HEK293 (cell line): ENCODE measurements around the gene NXPE1.

Source experiments
- CTCF ChIA-PET: fragments of 350-600 bp; formaldehyde crosslinking; extraction: SDS; loops from one replicate; lab custom pipeline; 2021; ENCODE audit warnings: antibody characterized with exemption; lab: Yijun Ruan, JAX
- POLR2A ChIA-PET: fragments of 300-600 bp; formaldehyde crosslinking; extraction: SDS; loops from one replicate; lab custom pipeline; 2020; ENCODE audit warnings: antibody characterized with exemption, inconsistent platforms; lab: Yijun Ruan, JAX
- H3K27ac ChIP-seq: fragments of 200-500 bp; sonication (Bioruptor generic); 2 replicates; pipeline ENCODE4 v1.5.1; 2014; ENCODE audit warnings: low read depth, low read length, control low read depth, inconsistent platforms; ENCODE audit errors: extremely low read depth
- H3K36me3 ChIP-seq, 2 experiments: fragments of 200-500 bp in 1 of 2; sonication (Bioruptor generic) in 1 of 2; 1 replicate in 1 of 2; 2 replicates in 1 of 2; pipeline ENCODE4 v1.5.1; 2014 to 2017; ENCODE audit warnings: inconsistent platforms in 2 of 2, low read length in 2 of 2; ENCODE audit not compliant: control insufficient read depth in 2 of 2, insufficient read depth in 1 of 2
- H3K4me1 ChIP-seq: fragments of 200-500 bp; sonication (Bioruptor generic); 2 replicates; pipeline ENCODE4 v1.5.1; 2014; ENCODE audit warnings: mild to moderate bottlenecking, low read length, inconsistent platforms; ENCODE audit not compliant: control insufficient read depth, insufficient read depth
- H3K4me3 ChIP-seq: 2 replicates; pipeline ENCODE4 v1.5.1; 2011; ENCODE audit warnings: low read depth, mild to moderate bottlenecking, control low read depth, low read length, moderate library complexity
- H3K9me3 ChIP-seq: fragments of 200-500 bp; sonication (Bioruptor generic); 2 replicates; pipeline ENCODE4 v1.5.1; 2014; ENCODE audit warnings: low read depth, low read length, inconsistent platforms; ENCODE audit not compliant: control insufficient read depth, insufficient read depth
- KLF1 ChIP-seq: fragments of 450-650 bp; formaldehyde crosslinking; IDR thresholded peaks from 2 replicates; pipeline ENCODE4 v1.5.1; 2016; ENCODE audit warnings: missing biosample characterization, missing genetic modification characterization
- KLF10 ChIP-seq: fragments of 450-650 bp; IDR thresholded peaks from 2 replicates; pipeline ENCODE4 v1.5.1; 2018; ENCODE audit warnings: missing biosample characterization, mild to moderate bottlenecking, missing genetic modification characterization
- SETDB1 ChIP-seq: IDR thresholded peaks from one replicate; pipeline ENCODE4 v1.6.1; 2017; ENCODE audit warnings: mild to moderate bottlenecking, low read length, moderate library complexity, mixed read lengths; ENCODE audit not compliant: insufficient read length
- TRIM28 ChIP-seq: IDR thresholded peaks from 2 replicates; pipeline ENCODE4 v1.6.1; 2011; ENCODE audit warnings: low read length, control low read depth, borderline replicate concordance
- ZBTB11 ChIP-seq: fragments of 450-650 bp; formaldehyde crosslinking; conservative IDR thresholded peaks from 2 replicates; pipeline ENCODE4 v1.5.1; 2016; ENCODE audit warnings: low read depth, missing biosample characterization, missing genetic modification characterization
- ZBTB21 ChIP-seq: fragments of 450-650 bp; formaldehyde crosslinking; IDR thresholded peaks from 2 replicates; pipeline ENCODE4 v1.5.1; 2017; ENCODE audit warnings: missing biosample characterization, missing genetic modification characterization
- ZNF121 ChIP-seq: fragments of 450-650 bp; formaldehyde crosslinking; IDR thresholded peaks from 2 replicates; pipeline ENCODE4 v1.5.1; 2016; ENCODE audit warnings: missing biosample characterization, missing genetic modification characterization
- ZNF184 ChIP-seq: fragments of 450-650 bp; IDR thresholded peaks from 2 replicates; pipeline ENCODE4 v1.5.1; 2018; ENCODE audit warnings: missing biosample characterization, mild to moderate bottlenecking, missing genetic modification characterization
- ZNF211 ChIP-seq: fragments of 450-650 bp; formaldehyde crosslinking; IDR thresholded peaks from 2 replicates; pipeline ENCODE4 v1.5.1; 2016; ENCODE audit warnings: low read depth, missing biosample characterization, missing genetic modification characterization
- ZNF239 ChIP-seq: fragments of 450-650 bp; formaldehyde crosslinking; IDR thresholded peaks from 2 replicates; pipeline ENCODE4 v1.5.1; 2016; ENCODE audit warnings: missing biosample characterization, missing genetic modification characterization
- ZNF24 ChIP-seq: fragments of 450-650 bp; formaldehyde crosslinking; IDR thresholded peaks from 2 replicates; pipeline ENCODE4 v1.5.1; 2016; ENCODE audit warnings: missing biosample characterization, missing genetic modification characterization
- ZNF350 ChIP-seq: fragments of 450-650 bp; formaldehyde crosslinking; IDR thresholded peaks from 2 replicates; pipeline ENCODE4 v1.5.0; 2017; ENCODE audit warnings: missing biosample characterization, mild to moderate bottlenecking, missing genetic modification characterization
- ZNF580 ChIP-seq: fragments of 450-650 bp; formaldehyde crosslinking; IDR thresholded peaks from 2 replicates; pipeline ENCODE4 v1.5.1; 2016; ENCODE audit warnings: missing biosample characterization, missing genetic modification characterization
- ZNF600 ChIP-seq: fragments of 450-650 bp; formaldehyde crosslinking; IDR thresholded peaks from 2 replicates; pipeline ENCODE4 v1.5.1; 2016; ENCODE audit warnings: missing biosample characterization, missing genetic modification characterization
- ZNF610 ChIP-seq: fragments of 450-650 bp; formaldehyde crosslinking; IDR thresholded peaks from 2 replicates; pipeline ENCODE4 v1.5.1; 2016; ENCODE audit warnings: missing biosample characterization, missing genetic modification characterization, borderline replicate concordance
- ZNF654 ChIP-seq: fragments of 450-650 bp; formaldehyde crosslinking; IDR thresholded peaks from 2 replicates; pipeline ENCODE4 v1.5.1; 2016; ENCODE audit warnings: low read depth, missing biosample characterization, missing genetic modification characterization
- ZNF777 ChIP-seq: fragments of 450-650 bp; formaldehyde crosslinking; IDR thresholded peaks from 2 replicates; pipeline ENCODE4 v1.5.1; 2017; ENCODE audit warnings: missing biosample characterization, missing genetic modification characterization, borderline replicate concordance

NXPE1 gene

GRCh38 chr11:114587398-114587953 is 27.8 kb upstream of the NXPE1 start:
- no peaks in the 10 kb centered on the region for H3K9me3 ChIP-seq
- no peaks in the 10 kb centered on the region for H3K36me3 ChIP-seq
- peak; percentile 91 for TF ChIP-seq SETDB1
- peak; percentile 98; the same call in 1 of the 2 replicates for TF ChIP-seq TRIM28
- TF ChIP-seq ZNF350 (tag by site-specific recombination), result no peak
- TF ChIP-seq, all 188 proteins: peak for 2
- H3K4me3 ChIP-seq, result no peak overlapping the region
- ChIA-PET CTCF (interaction anchor here (0.6 to 1.2 kb wide), 5 partner anchors 247 to 693 kb away, joined by 3 to 5 read pairs (median 4); no protein-coding TSS in a partner anchor), POLR2A (no interaction called here)
- H3K4me1 ChIP-seq, result no peaks in the 10 kb centered on the region
- H3K27ac ChIP-seq, result no peak overlapping the region

- Histone ChIP-seq H3K27ac (no peak overlapping the region), H3K36me3 (no peaks in the 10 kb centered on the region)
- TF ChIP-seq ZNF654 (tag by site-specific recombination), result peak; percentile 57
- no peak for TF ChIP-seq ZNF777 (tag by site-specific recombination)
- TF ChIP-seq ZNF580 (tag by site-specific recombination), result no peak
- no peak for TF ChIP-seq ZBTB11 (tag by site-specific recombination)
- no peak for TF ChIP-seq ZNF184 (tag by site-specific recombination)
- TF ChIP-seq, all 188 proteins: peak for 1
- CTCF ChIA-PET, result interaction anchor here (1.0 kb wide), 2 partner anchors 298 to 324 kb away, joined by 3 to 4 read pairs; no protein-coding TSS in a partner anchor
- H3K4me3 ChIP-seq, result no peak overlapping the region
- no peaks in the 10 kb centered on the region for H3K9me3 ChIP-seq
- POLR2A ChIA-PET, result no interaction called here
- no peaks in the 10 kb centered on the region for H3K4me1 ChIP-seq
These were observed 27.1 kb upstream of the NXPE1 start for GRCh38 chr11:114586797-114587196.

- ChIA-PET CTCF (no interaction called here), POLR2A (no interaction called here)
- no peaks in the 10 kb centered on the region for H3K4me1 ChIP-seq
- H3K36me3 ChIP-seq, result no peaks in the 10 kb centered on the region
- no peak overlapping the region for H3K4me3 ChIP-seq
- no peak overlapping the region for H3K27ac ChIP-seq
- no peaks in the 10 kb centered on the region for H3K9me3 ChIP-seq
- TF ChIP-seq ZNF600 (tag by site-specific recombination) (no peak), ZBTB21 (tag by site-specific recombination) (no peak), ZNF211 (tag by site-specific recombination) (no peak), KLF10 (tag by site-specific recombination) (no peak), ZNF24 (tag by site-specific recombination) (no peak), KLF1 (tag by site-specific recombination) (no peak), ZNF239 (tag by site-specific recombination) (no peak), ZNF121 (tag by site-specific recombination) (no peak), ZNF610 (tag by site-specific recombination) (no peak)
These were observed 12.0 kb upstream of the NXPE1 start for GRCh38 chr11:114571712-114572111.
